ENCODE data around the gene ISY1.
A peak's percentile ranks its signal among the peaks of the same experiment; 100 is the strongest.
"Not testable (repeated sequence)": the region's sequence is repeated elsewhere in the genome, so short reads cannot be mapped to it uniquely, and the experiment has no call there.

The ISY1 gene

DNA sequence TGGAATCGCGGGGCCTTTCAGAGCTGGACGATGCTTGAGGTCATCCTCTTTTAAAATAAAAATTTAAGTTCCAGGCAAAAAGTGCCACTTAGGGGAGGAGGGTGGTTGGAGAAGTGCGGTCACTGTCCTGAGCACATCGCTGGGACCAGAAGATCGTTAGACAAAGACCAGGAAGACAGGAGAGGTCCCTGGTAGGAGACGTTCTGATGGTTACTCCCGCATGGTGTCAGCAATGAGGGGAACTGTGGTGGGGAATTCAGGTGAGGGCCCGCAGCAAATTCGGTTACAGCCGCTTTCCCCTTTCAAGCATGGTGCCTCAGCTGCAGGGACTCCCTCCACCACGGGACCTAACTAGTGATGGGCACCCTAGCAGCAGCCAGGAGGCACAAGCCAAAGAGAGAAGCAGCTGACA is 1.0 kb upstream of the ISY1 start:
- Histone ChIP-seq H4K8ac (ENCODE audit: low read depth, low read length) (peak overlapping the region; percentile 97), H3K18ac (ENCODE audit: low read length) (no peak overlapping the region), H3K27me3 (ENCODE audit: insufficient read depth, low read length) (no peaks in the 10 kb centered on the region), H4K91ac (ENCODE audit: low read depth, low read length) (peak overlapping the region; percentile 70), H4K12ac (ENCODE audit: low read depth, low read length) (peak overlapping the region; percentile 82), H2BK5ac (ENCODE audit: low read depth, low read length, poor library complexity) (peak overlapping the region; percentile 58), H3K4ac (ENCODE audit: low read depth, low read length) (peak overlapping the region; percentile 3), H3K4me1 (ENCODE audit: control insufficient read depth in 1 of 2, insufficient read depth in 2 of 2, low read length in 2 of 2) (peaks cover 5% of the 10 kb centered on the region in 2 experiments), H3K79me1 (ENCODE audit: low read length) (peaks cover 5% of the 10 kb centered on the region), H3K79me2 (ENCODE audit: control insufficient read depth, insufficient read depth, low read length, poor library complexity) (peaks cover 2% of the 10 kb centered on the region), H3K9ac (ENCODE audit: low read length) (peak overlapping the region; percentile 42), H3K9me3 (ENCODE audit: insufficient read depth, low read depth, low read length) (no peaks in the 10 kb centered on the region), H3K14ac (ENCODE audit: low read length) (peak overlapping the region; percentile 16), H2AFZ (ENCODE audit: insufficient read depth, low read length, poor library complexity) (no peak overlapping the region), H3K27ac (ENCODE audit: low read depth, low read length) (peak overlapping the region; percentile 96), H3K4me3 (ENCODE audit: low read depth, low read length) (no peak overlapping the region), H2BK120ac (ENCODE audit: insufficient read depth, low read length, poor library complexity) (no peak overlapping the region), H2BK12ac (ENCODE audit: low read length) (no peak overlapping the region), H3K4me2 (ENCODE audit: low read length) (peak overlapping the region; percentile 76), H2AK5ac (ENCODE audit: low read length) (peak overlapping the region; percentile 18), H3K36me3 (ENCODE audit: control insufficient read depth in 1 of 2, insufficient read depth in 2 of 2, low read length in 2 of 2) (peaks cover 19 to 21% of the 10 kb centered on the region in 2 experiments), H3K23ac (ENCODE audit: low read length) (no peak overlapping the region)
- WGBS (ENCODE audit: extremely low coverage, insufficient coverage, insufficient read length) = no CpG with 5 or more reads among the region's 12 CpGs
- DNase-seq = peak in 1 of 2 donors; percentile 38

DNA sequence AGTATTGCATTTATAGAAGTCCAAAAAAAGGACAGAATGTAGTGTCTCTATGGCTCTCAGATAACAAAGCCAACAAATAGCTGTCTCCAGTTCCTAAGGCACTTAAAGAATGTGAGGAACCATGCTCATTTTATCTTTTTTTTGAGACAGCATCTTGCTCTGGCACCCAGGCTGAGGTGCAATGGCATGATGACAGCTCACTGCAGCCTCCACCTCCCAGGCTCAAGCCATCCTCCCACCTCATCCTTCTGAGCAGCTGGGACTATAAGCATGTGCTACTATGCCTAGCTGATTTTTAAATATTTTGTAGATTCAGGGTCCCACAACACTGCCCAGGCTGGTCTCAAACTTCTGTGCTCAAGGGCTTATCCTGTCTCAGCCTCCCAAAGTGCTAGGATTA is 16.1 kb downstream of the ISY1 start:
- no peak overlapping the region for H2AFZ ChIP-seq (ENCODE audit: insufficient read depth, low read length, poor library complexity)

DNA sequence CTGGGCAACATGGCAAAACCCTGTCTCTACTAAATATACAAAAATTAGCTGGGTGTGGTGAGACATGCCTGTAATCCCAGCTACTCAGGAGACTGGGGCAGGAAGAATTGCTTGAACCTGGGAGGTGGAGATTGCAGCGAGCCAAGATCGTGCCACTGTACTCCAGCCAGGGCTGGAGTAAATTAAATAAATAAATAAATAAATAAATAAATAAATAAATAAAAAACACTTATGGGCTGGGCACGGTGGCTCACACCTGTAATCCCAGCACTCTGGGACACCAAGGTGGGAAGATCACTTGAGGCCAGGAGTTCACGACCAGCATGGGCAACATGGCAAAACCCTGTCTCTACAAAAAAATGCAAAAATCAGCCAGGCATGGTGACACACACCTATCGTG is 19.9 kb downstream of the ISY1 start:
- not testable (repeated sequence) for H3K27me3 ChIP-seq (ENCODE audit: insufficient read depth, low read length); H3K14ac ChIP-seq (ENCODE audit: low read length); H4K8ac ChIP-seq (ENCODE audit: low read depth, low read length); H3K4me2 ChIP-seq (ENCODE audit: low read length); H3K79me1 ChIP-seq (ENCODE audit: low read length); H3K23ac ChIP-seq (ENCODE audit: low read length); H3K4ac ChIP-seq (ENCODE audit: low read depth, low read length); H4K91ac ChIP-seq (ENCODE audit: low read depth, low read length); H3K79me2 ChIP-seq (ENCODE audit: control insufficient read depth, insufficient read depth, low read length, poor library complexity); H3K27ac ChIP-seq (ENCODE audit: low read depth, low read length); DNase-seq; H3K9ac ChIP-seq (ENCODE audit: low read length); H2BK5ac ChIP-seq (ENCODE audit: low read depth, low read length, poor library complexity); H3K18ac ChIP-seq (ENCODE audit: low read length); H2AFZ ChIP-seq (ENCODE audit: insufficient read depth, low read length, poor library complexity); H4K12ac ChIP-seq (ENCODE audit: low read depth, low read length); H2AK5ac ChIP-seq (ENCODE audit: low read length); H3K4me3 ChIP-seq (ENCODE audit: low read depth, low read length); H3K4me1 ChIP-seq (ENCODE audit: control insufficient read depth in 1 of 2, insufficient read depth in 2 of 2, low read length in 2 of 2); H2BK12ac ChIP-seq (ENCODE audit: low read length); H2BK120ac ChIP-seq (ENCODE audit: insufficient read depth, low read length, poor library complexity); H3K9me3 ChIP-seq (ENCODE audit: insufficient read depth, low read depth, low read length)
- WGBS (ENCODE audit: extremely low coverage, insufficient coverage, insufficient read length) = no CpG with 5 or more reads among the region's 5 CpGs
- H3K36me3 ChIP-seq (ENCODE audit: control insufficient read depth in 1 of 2, insufficient read depth in 2 of 2, low read length in 2 of 2) = peaks cover 26 to 32% of the 10 kb centered on the region in 2 experiments

More for the DNA sequence above, 16.1 kb downstream of the ISY1 start:
- no peaks in the 10 kb centered on the region for H3K4me1 ChIP-seq (ENCODE audit: control insufficient read depth in 1 of 2, insufficient read depth in 2 of 2, low read length in 2 of 2)
- no peak overlapping the region for H3K4ac ChIP-seq (ENCODE audit: low read depth, low read length)
- H4K12ac ChIP-seq (ENCODE audit: low read depth, low read length) = no peak overlapping the region
- no peaks in the 10 kb centered on the region for H3K9me3 ChIP-seq (ENCODE audit: insufficient read depth, low read depth, low read length)
- no peak overlapping the region for H2AK5ac ChIP-seq (ENCODE audit: low read length)
- H3K4me3 ChIP-seq (ENCODE audit: low read depth, low read length) = no peak overlapping the region
- H3K4me2 ChIP-seq (ENCODE audit: low read length) = no peak overlapping the region
- H4K91ac ChIP-seq (ENCODE audit: low read depth, low read length) = no peak overlapping the region
- no peak overlapping the region for H3K9ac ChIP-seq (ENCODE audit: low read length)
- H3K23ac ChIP-seq (ENCODE audit: low read length) = no peak overlapping the region
- H3K27ac ChIP-seq (ENCODE audit: low read depth, low read length) = no peak overlapping the region
- no peak overlapping the region for H4K8ac ChIP-seq (ENCODE audit: low read depth, low read length)
- H2BK12ac ChIP-seq (ENCODE audit: low read length) = no peak overlapping the region
- no peaks in the 10 kb centered on the region for H3K79me2 ChIP-seq (ENCODE audit: control insufficient read depth, insufficient read depth, low read length, poor library complexity)
- H3K18ac ChIP-seq (ENCODE audit: low read length) = no peak overlapping the region
- no peaks in the 10 kb centered on the region for H3K27me3 ChIP-seq (ENCODE audit: insufficient read depth, low read length)
- H2BK5ac ChIP-seq (ENCODE audit: low read depth, low read length, poor library complexity) = no peak overlapping the region
- DNase-seq = peak in 1 of 2 donors; percentile 3
- no peak overlapping the region for H2BK120ac ChIP-seq (ENCODE audit: insufficient read depth, low read length, poor library complexity)
- H3K14ac ChIP-seq (ENCODE audit: low read length) = no peak overlapping the region
- peaks cover 19 to 21% of the 10 kb centered on the region in 2 experiments for H3K36me3 ChIP-seq (ENCODE audit: control insufficient read depth in 1 of 2, insufficient read depth in 2 of 2, low read length in 2 of 2)
- no peaks in the 10 kb centered on the region for H3K79me1 ChIP-seq (ENCODE audit: low read length)

DNA sequence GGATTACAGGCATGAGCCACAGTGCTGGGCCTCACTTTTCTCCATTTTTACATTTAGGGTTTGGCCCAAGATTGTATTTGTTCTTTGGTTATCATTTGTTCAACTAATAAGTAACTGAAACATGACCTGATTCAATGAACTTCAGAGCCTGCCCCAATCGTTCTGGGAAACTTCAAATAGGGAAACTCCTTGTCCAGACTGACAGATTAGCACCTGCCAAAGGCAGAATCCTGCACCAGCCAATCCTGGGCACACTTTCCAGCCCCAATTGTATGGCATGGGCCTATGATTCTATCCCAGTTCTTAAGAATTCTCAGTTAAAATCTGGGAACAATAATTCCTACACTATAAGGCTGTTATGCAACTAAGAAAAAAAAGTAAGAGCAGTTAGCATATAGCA is 21.0 kb downstream of the ISY1 start:
- no CpG with 5 or more reads among the region's 1 CpG for WGBS (ENCODE audit: extremely low coverage, insufficient coverage, insufficient read length)
- Histone ChIP-seq H2AFZ (ENCODE audit: insufficient read depth, low read length, poor library complexity) (no peak overlapping the region), H4K91ac (ENCODE audit: low read depth, low read length) (no peak overlapping the region), H3K4me3 (ENCODE audit: low read depth, low read length) (no peak overlapping the region), H4K12ac (ENCODE audit: low read depth, low read length) (no peak overlapping the region), H3K27me3 (ENCODE audit: insufficient read depth, low read length) (no peaks in the 10 kb centered on the region), H3K27ac (ENCODE audit: low read depth, low read length) (no peak overlapping the region), H3K9me3 (ENCODE audit: insufficient read depth, low read depth, low read length) (no peaks in the 10 kb centered on the region), H3K4me1 (ENCODE audit: control insufficient read depth in 1 of 2, insufficient read depth in 2 of 2, low read length in 2 of 2) (no peaks in the 10 kb centered on the region), H3K23ac (ENCODE audit: low read length) (no peak overlapping the region), H3K18ac (ENCODE audit: low read length) (no peak overlapping the region), H3K4me2 (ENCODE audit: low read length) (no peak overlapping the region), H3K4ac (ENCODE audit: low read depth, low read length) (no peak overlapping the region), H3K79me2 (ENCODE audit: control insufficient read depth, insufficient read depth, low read length, poor library complexity) (no peaks in the 10 kb centered on the region), H2BK120ac (ENCODE audit: insufficient read depth, low read length, poor library complexity) (no peak overlapping the region), H3K9ac (ENCODE audit: low read length) (no peak overlapping the region), H2BK5ac (ENCODE audit: low read depth, low read length, poor library complexity) (no peak overlapping the region), H3K79me1 (ENCODE audit: low read length) (no peaks in the 10 kb centered on the region), H3K36me3 (ENCODE audit: control insufficient read depth in 1 of 2, insufficient read depth in 2 of 2, low read length in 2 of 2) (peaks cover 18 to 33% of the 10 kb centered on the region in 2 experiments), H4K8ac (ENCODE audit: low read depth, low read length) (no peak overlapping the region), H3K14ac (ENCODE audit: low read length) (no peak overlapping the region), H2BK12ac (ENCODE audit: low read length) (no peak overlapping the region), H2AK5ac (ENCODE audit: low read length) (no peak overlapping the region)
- DNase-seq = no peak
